ENCODE measurements around the gene ARPC2.
A peak's percentile ranks its signal among the peaks of the same experiment; 100 is the strongest.

The ARPC2 gene

GRCh38 chr2:218290316-218291261, 73.6 kb downstream of the ARPC2 start:
- DNase-seq (ENCODE audit: low spot score), result no peak

- no peak for DNase-seq (ENCODE audit: low spot score)
Measured at GRCh38 chr2:218291318-218292047, 74.5 kb downstream of the ARPC2 start.

GRCh38 chr2:218292048-218293014, 75.3 kb downstream of the ARPC2 start, which contains the start of gene TMBIM1:
Gene TMBIM1 (minus strand): TSS chr2:218292503. CDS start chr2:218282141, 10,362 bp downstream.
- DNase-seq (ENCODE audit: low spot score), result peak; percentile 97

GRCh38 chr2:218293715-218294429, 76.9 kb downstream of the ARPC2 start:
- no peak for DNase-seq (ENCODE audit: low spot score)

GRCh38 chr2:218294430-218295022, 77.5 kb downstream of the ARPC2 start:
- DNase-seq (ENCODE audit: low spot score), result no peak

- no peak for DNase-seq (ENCODE audit: low spot score)
Measured at GRCh38 chr2:218295029-218295428, 78.0 kb downstream of the ARPC2 start.

- no peak for DNase-seq (ENCODE audit: low spot score)
Measured at GRCh38 chr2:218296200-218296599, 79.2 kb downstream of the ARPC2 start.

GRCh38 chr2:218296847-218297246, 79.9 kb downstream of the ARPC2 start:
- DNase-seq (ENCODE audit: low spot score), result no peak

- no peak for DNase-seq (ENCODE audit: low spot score)
Measured at GRCh38 chr2:218298314-218298875, 81.4 kb downstream of the ARPC2 start.

GRCh38 chr2:218300141-218300540, 83.2 kb downstream of the ARPC2 start:
- no peak for DNase-seq (ENCODE audit: low spot score)

GRCh38 chr2:218301176-218301819, 84.3 kb downstream of the ARPC2 start:
- peak; percentile 76 for DNase-seq (ENCODE audit: low spot score)

Data from D341Med (cell line).